ENCODE measurements around the gene PAWR.

- TF ChIP-seq POLR2AphosphoS5 (IDR thresholded peaks at IDR 0.05; ENCODE audit: low read depth) = no peak
- TF ChIP-seq, protein P1, sequence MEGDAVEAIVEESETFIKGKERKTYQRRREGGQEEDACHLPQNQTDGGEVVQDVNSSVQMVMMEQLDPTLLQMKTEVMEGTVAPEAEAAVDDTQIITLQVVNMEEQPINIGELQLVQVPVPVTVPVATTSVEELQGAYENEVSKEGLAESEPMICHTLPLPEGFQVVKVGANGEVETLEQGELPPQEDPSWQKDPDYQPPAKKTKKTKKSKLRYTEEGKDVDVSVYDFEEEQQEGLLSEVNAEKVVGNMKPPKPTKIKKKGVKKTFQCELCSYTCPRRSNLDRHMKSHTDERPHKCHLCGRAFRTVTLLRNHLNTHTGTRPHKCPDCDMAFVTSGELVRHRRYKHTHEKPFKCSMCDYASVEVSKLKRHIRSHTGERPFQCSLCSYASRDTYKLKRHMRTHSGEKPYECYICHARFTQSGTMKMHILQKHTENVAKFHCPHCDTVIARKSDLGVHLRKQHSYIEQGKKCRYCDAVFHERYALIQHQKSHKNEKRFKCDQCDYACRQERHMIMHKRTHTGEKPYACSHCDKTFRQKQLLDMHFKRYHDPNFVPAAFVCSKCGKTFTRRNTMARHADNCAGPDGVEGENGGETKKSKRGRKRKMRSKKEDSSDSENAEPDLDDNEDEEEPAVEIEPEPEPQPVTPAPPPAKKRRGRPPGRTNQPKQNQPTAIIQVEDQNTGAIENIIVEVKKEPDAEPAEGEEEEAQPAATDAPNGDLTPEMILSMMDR (conservative IDR thresholded peaks at IDR 0.05; ENCODE audit: low read depth in 2 of 2) = no peak
- TF ChIP-seq EZH2phosphoT487 (IDR thresholded peaks at IDR 0.05; ENCODE audit: unreplicated experiment) = no peak
Observed at GRCh38 chr12:79566452-79567174, 124.2 kb downstream of the PAWR start.
